Aorta (tissue), 5 donors: Measurements from ENCODE around the gene TNF. TPM values are rescaled to one million over a fixed set of nuclear protein-coding genes. Genes with fewer than 3 reads are reported as not detected.

ENCODE experiments used
- ATAC-seq: fragments of 200-7000 bp; cut with Tn5 transposase; one replicate; pipeline ENCODE4 v1.9.1; 2022; ENCODE audit warnings: moderate library complexity; ENCODE audit not compliant: low FRiP score
- DNase-seq, 2 donors: peaks; one replicate each; pipeline ENCODE4 v3.0.0-alpha.2; 2020
- H3K27ac ChIP-seq, 2 donors: one replicate each; pipeline ENCODE4 v1.5.1; 2013; ENCODE audit warnings: low read length in 2 of 2, mild to moderate bottlenecking in 2 of 2, moderate library complexity in 2 of 2, control low read depth in 1 of 2, inconsistent platforms in 1 of 2, low read depth in 1 of 2
- H3K27me3 ChIP-seq, 2 donors: one replicate each; pipeline ENCODE4 v1.6.1; 2013; ENCODE audit warnings: control low read depth in 1 of 2, low read length in 1 of 2, mild to moderate bottlenecking in 1 of 2, moderate library complexity in 1 of 2; ENCODE audit not compliant: insufficient read depth in 2 of 2, control insufficient read depth in 1 of 2
- H3K36me3 ChIP-seq, 2 donors: one replicate each; pipeline ENCODE4 v1.6.1; 2013; ENCODE audit warnings: control low read depth in 1 of 2, low read length in 1 of 2, mild to moderate bottlenecking in 1 of 2; ENCODE audit not compliant: insufficient read depth in 2 of 2, control insufficient read depth in 1 of 2
- H3K4me1 ChIP-seq, 2 donors: one replicate each; pipeline ENCODE4 v1.6.1; 2013; ENCODE audit warnings: low read length in 2 of 2, control low read depth in 1 of 2, mild to moderate bottlenecking in 1 of 2, moderate library complexity in 1 of 2; ENCODE audit not compliant: insufficient read depth in 2 of 2, control insufficient read depth in 1 of 2
- H3K4me3 ChIP-seq, 2 donors: one replicate each; pipeline ENCODE4 v1.5.1; 2013; ENCODE audit warnings: low read length in 2 of 2, control low read depth in 1 of 2, mild to moderate bottlenecking in 1 of 2
- H3K9me3 ChIP-seq: one replicate; pipeline ENCODE4 v1.6.1; 2013; ENCODE audit warnings: mild to moderate bottlenecking, low read length; ENCODE audit not compliant: control insufficient read depth
- WGBS, 2 donors: extraction: QIAGEN DNeasy Blood & Tissue Kit; methylation state at CpG; one replicate each; pipeline ENCODE4 v1.1.7; 2013; 5-methylcytosine and 5-hydroxymethylcytosine counted together
- intact Hi-C, 2 donors: fragments of 100-400 bp; cut with DNase I; formaldehyde crosslinking; loops; one replicate each; pipeline versions ENCODE4 v1.14.2 to v1.15.0; 2022
- polyA plus RNA-seq, 2 donors: library from polyadenylated mRNA; stranded (reverse); fragments of 200-250 nt; gene quantifications; one replicate each; pipeline ENCODE4 v1.2.3, GENCODE V29; 2013
- total RNA-seq, 2 donors: library from RNA; stranded (reverse); fragmentation: NEBNext Ultra II Directional; extraction: Animal tissue kit (Norgen Biotek cat#: 25700); gene quantifications; one replicate each; pipeline ENCODE4 v1.2.1, GENCODE V29; 2021
- donor health status: healthy with polysubstance abuse.
- donor health status: Bipolar disorder and iron deficiency.
- donor health status: DM: no; HTN: no; CAD: no.
- donor health status: DM: no; HTN: no; CAD: no.
- donor health status: DM: yes; HTN: yes; CAD: no.

TNF gene
- total and polyA plus RNA-seq, 4 donors, result 0.23 to 1.9 (median 0.96) TPM

- 59 to 64% methylated on average over 10 of the region's 10 CpGs for WGBS, 2 donors
- Histone ChIP-seq H3K4me3 (no peak overlapping the region), H3K27me3 (no peaks in the 10 kb centered on the region), H3K36me3 (peaks cover 10 to 14% of the 10 kb centered on the region in 2 donors), H3K4me1 (no peaks in the 10 kb centered on the region), H3K27ac (no peak overlapping the region), H3K9me3 (no peaks in the 10 kb centered on the region)
- intact Hi-C loops, result loop anchor here (5.0 kb wide), 2 partner anchors 40 to 1960 kb away; partner anchors contain the start of genes C6orf47 (in 1 of the 2) and GPANK1 (in 1 of the 2)
- DNase-seq (no peak), ATAC-seq (no peak)
Observed at GRCh38 chr6:31622684-31623091, 47.3 kb downstream of the TNF start.

- peaks cover 13 to 19% of the 10 kb centered on the region in 2 donors for H3K36me3 ChIP-seq
- 85 to 90% methylated on average over 10 of the region's 10 CpGs for WGBS, 2 donors
Observed at GRCh38 chr6:31624070-31624469, 48.7 kb downstream of the TNF start.

GRCh38 chr6:31626952-31627351, 51.6 kb downstream of the TNF start:
- Histone ChIP-seq H3K9me3 (no peaks in the 10 kb centered on the region), H3K36me3 (peaks cover 14 to 33% of the 10 kb centered on the region in 2 donors), H3K27me3 (no peaks in the 10 kb centered on the region), H3K4me1 (no peaks in the 10 kb centered on the region), H3K4me3 (no peak overlapping the region), H3K27ac (no peak overlapping the region)
- no peak for ATAC-seq
- 85 to 90% methylated on average over 10 of the region's 10 CpGs for WGBS, 2 donors
- no peak for DNase-seq
- intact Hi-C loops, result loop anchor here in 1 of 2 donors (2.0 kb wide), 1 partner anchor 16 kb away; no protein-coding TSS in a partner anchor

More at GRCh38 chr6:31624070-31624469, 48.7 kb downstream of the TNF start:
- intact Hi-C loops, result loop anchor here (5.0 kb wide), 2 partner anchors 38 to 1962 kb away; partner anchors contain the start of genes C6orf47 (in 1 of the 2) and GPANK1 (in 1 of the 2)
- no peak overlapping the region for H3K27ac ChIP-seq
- no peaks in the 10 kb centered on the region for H3K4me1 ChIP-seq
- no peak for DNase-seq
- no peak overlapping the region for H3K4me3 ChIP-seq
- no peak for ATAC-seq
- H3K9me3 ChIP-seq, result no peaks in the 10 kb centered on the region
- no peaks in the 10 kb centered on the region for H3K27me3 ChIP-seq

GRCh38 chr6:31627690-31628287, 52.4 kb downstream of the TNF start:
- ATAC-seq (no peak), DNase-seq (no peak)
- H3K4me3 ChIP-seq, result no peak overlapping the region
- WGBS, 2 donors, result 95 to 99% methylated on average over 15 to 19 of the region's 19 CpGs
- intact Hi-C loops, result loop anchor here in 1 of 2 donors (2.0 kb wide), 1 partner anchor 15 kb away; no protein-coding TSS in a partner anchor
- no peak overlapping the region for H3K27ac ChIP-seq
- peaks cover 14 to 33% of the 10 kb centered on the region in 2 donors for H3K36me3 ChIP-seq
- H3K4me1 ChIP-seq, result no peaks in the 10 kb centered on the region
- H3K27me3 ChIP-seq, result no peaks in the 10 kb centered on the region
- H3K9me3 ChIP-seq, result no peaks in the 10 kb centered on the region

Other genes with a start within 250 kb of the TNF start
Only the 30 nearest of the 34 such genes appear.
- 1,000 to 10,000 TPM in 1 of 2 donors, 100 to 1,000 TPM in 1; 862 to 1,392 TPM for gene HLA-B, start 218.4 kb upstream of the TNF start, total RNA-seq
- 100 to 1,000 TPM; 209 to 214 TPM for gene HLA-B, start 218.4 kb upstream of the TNF start, polyA plus RNA-seq
- gene MICA, start 172.0 kb upstream of the TNF start, total RNA-seq, result 10 to 100 TPM; 19.8 to 29.2 TPM
- 10 to 100 TPM; 25.3 to 89.6 TPM for gene MICA, start 172.0 kb upstream of the TNF start, polyA plus RNA-seq
- gene MICB, start 77.4 kb upstream of the TNF start, total RNA-seq, result 1 to 10 TPM; 4.7 to 6.2 TPM
- 1 to 10 TPM; 1.8 to 3.5 TPM for gene MICB, start 77.4 kb upstream of the TNF start, polyA plus RNA-seq
- gene MCCD1, start 46.6 kb upstream of the TNF start, total RNA-seq, result not detected
- not detected for gene MCCD1, start 46.6 kb upstream of the TNF start, polyA plus RNA-seq
- 100 to 1,000 TPM; 235 to 270 TPM for gene DDX39B, start 33.6 kb upstream of the TNF start, total RNA-seq
- gene DDX39B, start 33.6 kb upstream of the TNF start, polyA plus RNA-seq, result 100 to 1,000 TPM; 146 to 570 TPM
- 1 to 10 TPM; 1.3 to 1.5 TPM for gene ATP6V1G2, start 29.0 kb upstream of the TNF start, total RNA-seq
- 1 to 10 TPM; 1.4 to 1.8 TPM for gene ATP6V1G2, start 29.0 kb upstream of the TNF start, polyA plus RNA-seq
- gene NFKBIL1, start 28.0 kb upstream of the TNF start, total RNA-seq, result 10 to 100 TPM; 16.0 to 19.8 TPM
- 10 to 100 TPM; 24.2 to 49.5 TPM for gene NFKBIL1, start 28.0 kb upstream of the TNF start, polyA plus RNA-seq
- gene LTA, start 3.3 kb upstream of the TNF start, total RNA-seq, result not detected
- under 1 TPM in 1 of 2 donors, not detected in 1; 0.18 TPM for gene LTA, start 3.3 kb upstream of the TNF start, polyA plus RNA-seq
- gene LTB, start 6.9 kb downstream of the TNF start, total RNA-seq, result 1 to 10 TPM; 1.4 to 3.6 TPM
- 1 to 10 TPM in 1 of 2 donors, under 1 TPM in 1; 0.88 to 2.5 TPM for gene LTB, start 6.9 kb downstream of the TNF start, polyA plus RNA-seq
- gene LST1, start 10.7 kb downstream of the TNF start, total RNA-seq, result 10 to 100 TPM; 21.1 to 24.6 TPM
- gene LST1, start 10.7 kb downstream of the TNF start, polyA plus RNA-seq, result 10 to 100 TPM in 1 of 2 donors, 1 to 10 TPM in 1; 7.9 to 23.4 TPM
- not detected for gene NCR3, start 17.4 kb downstream of the TNF start, total RNA-seq
- not detected for gene NCR3, start 17.4 kb downstream of the TNF start, polyA plus RNA-seq
- gene AIF1, start 39.7 kb downstream of the TNF start, total RNA-seq, result 10 to 100 TPM; 32.6 to 68.3 TPM
- gene AIF1, start 39.7 kb downstream of the TNF start, polyA plus RNA-seq, result 100 to 1,000 TPM in 1 of 2 donors, 10 to 100 TPM in 1; 38.2 to 166 TPM
- 100 to 1,000 TPM; 154 to 164 TPM for gene PRRC2A, start 45.1 kb downstream of the TNF start, total RNA-seq
- 100 to 1,000 TPM in 1 of 2 donors, 10 to 100 TPM in 1; 28.5 to 152 TPM for gene PRRC2A, start 45.1 kb downstream of the TNF start, polyA plus RNA-seq
- gene BAG6, start 77.1 kb downstream of the TNF start, total RNA-seq, result 100 to 1,000 TPM; 207 to 215 TPM
- gene BAG6, start 77.1 kb downstream of the TNF start, polyA plus RNA-seq, result 100 to 1,000 TPM in 1 of 2 donors, 10 to 100 TPM in 1; 75.0 to 379 TPM
- under 1 TPM; 0.42 to 0.96 TPM for gene APOM, start 80.3 kb downstream of the TNF start, total RNA-seq
- gene APOM, start 80.3 kb downstream of the TNF start, polyA plus RNA-seq, result 1 to 10 TPM in 1 of 2 donors, not detected in 1; 2.6 TPM
- 10 to 100 TPM; 18.3 to 20.2 TPM for gene C6orf47, start 85.2 kb downstream of the TNF start, total RNA-seq
- 10 to 100 TPM in 1 of 2 donors, 1 to 10 TPM in 1; 7.5 to 12.0 TPM for gene C6orf47, start 85.2 kb downstream of the TNF start, polyA plus RNA-seq
- gene GPANK1, start 89.4 kb downstream of the TNF start, total RNA-seq, result 10 to 100 TPM; 10.9 to 16.5 TPM
- 10 to 100 TPM; 15.9 to 22.8 TPM for gene GPANK1, start 89.4 kb downstream of the TNF start, polyA plus RNA-seq
- gene CSNK2B, start 90.5 kb downstream of the TNF start, total RNA-seq, result 100 to 1,000 TPM; 100 to 106 TPM
- gene CSNK2B, start 90.5 kb downstream of the TNF start, polyA plus RNA-seq, result 100 to 1,000 TPM; 122 to 191 TPM
- 10 to 100 TPM; 19.6 to 20.8 TPM for gene LY6G5B, start 94.4 kb downstream of the TNF start, total RNA-seq
- 10 to 100 TPM in 1 of 2 donors, 1 to 10 TPM in 1; 1.6 to 25.1 TPM for gene LY6G5B, start 94.4 kb downstream of the TNF start, polyA plus RNA-seq
- 1 to 10 TPM; 1.2 to 3.3 TPM for gene LY6G5C, start 105.5 kb downstream of the TNF start, total RNA-seq
- 1 to 10 TPM; 3.3 to 5.9 TPM for gene LY6G5C, start 105.5 kb downstream of the TNF start, polyA plus RNA-seq
- gene ABHD16A, start 127.8 kb downstream of the TNF start, total RNA-seq, result 10 to 100 TPM; 41.8 to 48.1 TPM
- 10 to 100 TPM; 12.9 to 50.1 TPM for gene ABHD16A, start 127.8 kb downstream of the TNF start, polyA plus RNA-seq
- not detected for gene LY6G6F, start 131.3 kb downstream of the TNF start, total RNA-seq
- not detected for gene LY6G6F, start 131.3 kb downstream of the TNF start, polyA plus RNA-seq
- gene LY6G6D, start 139.8 kb downstream of the TNF start, total RNA-seq, result not detected
- gene LY6G6D, start 139.8 kb downstream of the TNF start, polyA plus RNA-seq, result not detected
- not detected for gene LY6G6C, start 146.2 kb downstream of the TNF start, total RNA-seq
- not detected for gene LY6G6C, start 146.2 kb downstream of the TNF start, polyA plus RNA-seq
- under 1 TPM; 0.84 to 0.96 TPM for gene MPIG6B, start 147.8 kb downstream of the TNF start, total RNA-seq
- not detected for gene MPIG6B, start 147.8 kb downstream of the TNF start, polyA plus RNA-seq
- 100 to 1,000 TPM; 122 to 133 TPM for gene DDAH2, start 153.7 kb downstream of the TNF start, total RNA-seq
- 100 to 1,000 TPM; 118 to 189 TPM for gene DDAH2, start 153.7 kb downstream of the TNF start, polyA plus RNA-seq
- gene CLIC1, start 161.0 kb downstream of the TNF start, total RNA-seq, result 100 to 1,000 TPM; 303 to 322 TPM
- gene CLIC1, start 161.0 kb downstream of the TNF start, polyA plus RNA-seq, result 100 to 1,000 TPM; 331 to 368 TPM
- 10 to 100 TPM in 1 of 2 donors, 1 to 10 TPM in 1; 5.9 to 15.1 TPM for gene MSH5, start 164.4 kb downstream of the TNF start, total RNA-seq
- 1 to 10 TPM in 1 of 2 donors, not detected in 1; 7.0 TPM for gene MSH5, start 164.4 kb downstream of the TNF start, polyA plus RNA-seq
- gene SAPCD1, start 187.1 kb downstream of the TNF start, total RNA-seq, result 1 to 10 TPM in 1 of 2 donors, under 1 TPM in 1; 0.68 to 2.9 TPM
- 1 to 10 TPM in 1 of 2 donors, not detected in 1; 3.2 TPM for gene SAPCD1, start 187.1 kb downstream of the TNF start, polyA plus RNA-seq
- gene VWA7, start 201.8 kb downstream of the TNF start, total RNA-seq, result 1 to 10 TPM in 1 of 2 donors, under 1 TPM in 1; 0.58 to 1.3 TPM
- gene VWA7, start 201.8 kb downstream of the TNF start, polyA plus RNA-seq, result under 1 TPM in 1 of 2 donors, not detected in 1; 0.23 TPM